Dermis microvascular lymphatic vessel endothelial cell (primary cell): ENCODE data around the gene RPL21. TPM values are rescaled to one million over a fixed set of nuclear protein-coding genes. Genes with fewer than 3 reads are reported as not detected.
A peak's percentile ranks its signal among the peaks of the same experiment; 100 is the strongest.

ENCODE experiments used
- DNase-seq, 2 donors: peaks; one replicate each; pipeline versions ENCODE4 v3.0.0 to v3.0.0-alpha.2; 2010; ENCODE audit warnings: low read depth in 2 of 2
- total RNA-seq: library from RNA; depleted of rRNA; stranded (reverse); fragments of >200 nt; gene quantifications from 2 replicates; pipeline ENCODE4 v1.2.1, GENCODE V29; 2014

RPL21 gene
- total RNA-seq, 1 donor from 2014 or later: 718 TPM

DNA sequence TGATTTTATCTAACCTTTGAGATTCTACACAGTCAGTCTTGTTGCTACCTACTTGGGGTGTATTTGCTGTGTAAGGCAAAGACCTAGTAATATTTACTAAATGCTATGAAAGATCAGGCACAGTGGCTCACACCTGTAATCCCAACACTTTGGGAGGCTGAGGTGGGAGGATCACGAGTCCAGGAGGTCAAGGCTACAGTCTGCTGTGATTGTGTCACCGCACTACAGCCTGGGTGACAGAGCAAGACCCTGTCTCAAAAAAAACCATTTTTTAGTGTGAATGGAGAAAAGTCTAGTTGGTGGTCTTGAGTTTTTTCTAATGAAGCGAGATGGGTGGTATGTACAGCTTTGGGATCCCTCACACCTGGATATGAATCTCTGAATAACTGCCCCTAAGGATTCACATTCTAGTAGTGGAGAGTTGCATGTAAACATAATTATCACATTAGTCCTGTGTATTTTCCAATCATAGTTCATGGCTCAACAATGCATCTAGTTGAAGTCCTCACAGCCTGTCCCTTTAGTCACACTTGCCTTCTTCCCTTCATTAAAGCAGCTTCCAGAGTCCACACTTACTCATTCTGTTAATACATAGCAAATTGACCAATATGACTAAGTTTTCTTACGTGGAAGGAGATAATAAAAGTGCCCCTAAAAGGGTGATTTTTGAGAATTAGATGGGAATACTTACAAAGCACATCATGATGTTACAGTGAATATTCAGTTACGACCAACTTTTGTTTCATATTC lies 7.5 kb downstream of the RPL21 start:
- no peak for DNase-seq

DNA sequence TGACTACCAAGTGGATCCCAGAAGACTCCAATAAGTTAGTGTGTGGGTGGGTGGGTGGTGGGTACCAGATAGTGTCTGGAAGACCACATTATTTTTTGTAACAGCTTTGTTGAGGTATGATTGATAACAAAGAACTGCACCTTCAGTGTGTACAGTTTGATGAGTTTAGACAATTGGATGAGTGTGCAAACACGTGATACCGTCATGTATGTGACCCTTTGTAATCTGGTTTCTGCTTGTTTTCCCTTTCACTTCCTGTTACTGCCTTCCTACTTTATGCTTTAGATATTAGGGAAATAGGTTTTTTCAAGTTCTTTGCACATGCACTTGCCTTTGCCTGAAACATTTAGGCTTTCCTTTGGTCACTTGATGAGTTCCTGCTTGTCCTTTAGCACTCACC lies 8.5 kb downstream of the RPL21 start:
- DNase-seq: peak in 1 of 2 donors; percentile 62

GRCh38 chr13:27261396-27261795 lies 10.0 kb downstream of the RPL21 start:
- DNase-seq: no peak

- DNase-seq: no peak
Observed at GRCh38 chr13:27263438-27263837, 12.1 kb downstream of the RPL21 start.

GRCh38 chr13:27264181-27264580 lies 12.8 kb downstream of the RPL21 start:
- no peak for DNase-seq

DNA sequence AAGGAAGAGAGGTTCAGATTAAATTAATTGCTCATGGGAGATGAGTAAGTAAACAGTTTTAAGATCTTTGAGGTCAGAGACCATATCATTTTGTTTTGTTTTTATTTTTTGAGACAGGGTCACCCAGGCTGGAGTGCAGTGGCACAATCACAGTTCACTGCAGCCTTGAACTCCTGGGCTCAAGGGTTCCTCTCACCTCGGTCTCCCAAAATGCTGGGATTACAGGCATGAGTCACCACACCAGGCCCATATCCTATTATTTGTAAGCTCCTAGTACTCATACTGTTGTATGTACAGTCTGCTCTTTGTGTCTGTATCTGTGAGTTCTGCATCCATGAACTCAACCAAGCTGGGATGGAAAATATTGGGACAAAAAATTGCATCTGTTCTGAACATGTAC lies 13.3 kb downstream of the RPL21 start:
- DNase-seq: no peak

DNA sequence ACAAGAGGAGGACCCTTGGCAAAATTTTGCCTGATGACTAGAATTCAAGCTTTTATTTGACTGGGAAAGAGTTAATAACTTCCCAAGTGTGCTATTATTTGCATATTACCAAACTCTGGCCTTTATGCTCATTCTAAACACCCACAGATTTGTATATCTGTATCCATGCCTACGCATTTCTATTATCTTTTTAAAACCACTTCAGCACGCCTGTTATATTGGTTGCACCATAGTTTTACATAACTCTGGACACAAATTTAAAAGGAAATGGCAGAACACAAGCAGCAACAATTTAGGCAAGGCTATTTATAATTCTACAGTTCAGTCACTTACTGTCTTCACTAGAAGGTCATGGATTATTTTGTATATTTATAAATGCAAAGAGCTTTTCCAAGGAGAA lies 15.6 kb downstream of the RPL21 start:
- DNase-seq: no peak

DNA sequence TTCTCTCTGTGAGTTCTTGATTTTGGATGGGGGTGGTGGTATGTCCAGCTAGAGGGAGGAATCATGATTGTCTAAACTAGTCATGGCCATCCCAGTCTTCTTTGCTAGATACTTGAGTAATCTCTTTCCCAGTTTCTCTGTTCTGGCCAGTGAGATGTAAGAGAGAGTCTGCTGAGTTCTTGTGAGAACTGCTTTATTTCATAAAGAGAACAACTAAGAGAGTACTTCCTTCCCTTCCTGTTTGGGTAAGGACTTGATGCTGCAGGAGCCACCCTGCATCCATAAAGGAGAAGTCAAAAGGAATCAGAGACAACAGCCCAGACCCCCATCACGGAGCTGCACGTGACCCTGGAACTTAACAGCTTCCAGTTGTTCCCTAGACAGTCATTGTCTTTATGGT lies 16.2 kb downstream of the RPL21 start:
- DNase-seq: no peak

DNA sequence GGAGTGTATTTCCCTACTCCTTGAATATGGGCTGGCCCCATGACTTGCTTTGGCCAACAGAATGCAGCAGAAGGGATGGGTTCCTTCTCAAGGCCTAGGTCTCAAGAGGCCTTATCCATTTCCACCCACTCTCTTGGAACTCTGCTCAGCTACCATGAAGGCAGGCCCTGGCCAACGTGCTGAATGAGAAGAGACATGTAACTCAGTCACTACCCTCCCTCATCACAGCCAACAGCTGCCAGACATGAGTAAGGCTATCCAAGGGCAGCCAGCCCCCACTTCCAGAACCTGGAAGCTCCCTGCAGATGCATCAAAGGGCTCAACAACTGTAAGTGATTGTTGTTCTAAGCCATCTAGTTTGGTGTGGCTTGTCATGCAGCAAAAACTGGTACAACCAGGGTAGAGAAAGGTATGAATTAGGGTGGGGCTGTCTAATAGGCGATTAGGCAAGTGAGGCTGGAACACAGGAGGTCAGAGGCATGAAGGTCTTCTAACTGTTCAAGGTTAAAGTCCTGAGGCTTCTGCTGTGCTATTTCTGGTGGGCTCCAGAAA lies 17.8 kb downstream of the RPL21 start:
- DNase-seq: no peak

DNA sequence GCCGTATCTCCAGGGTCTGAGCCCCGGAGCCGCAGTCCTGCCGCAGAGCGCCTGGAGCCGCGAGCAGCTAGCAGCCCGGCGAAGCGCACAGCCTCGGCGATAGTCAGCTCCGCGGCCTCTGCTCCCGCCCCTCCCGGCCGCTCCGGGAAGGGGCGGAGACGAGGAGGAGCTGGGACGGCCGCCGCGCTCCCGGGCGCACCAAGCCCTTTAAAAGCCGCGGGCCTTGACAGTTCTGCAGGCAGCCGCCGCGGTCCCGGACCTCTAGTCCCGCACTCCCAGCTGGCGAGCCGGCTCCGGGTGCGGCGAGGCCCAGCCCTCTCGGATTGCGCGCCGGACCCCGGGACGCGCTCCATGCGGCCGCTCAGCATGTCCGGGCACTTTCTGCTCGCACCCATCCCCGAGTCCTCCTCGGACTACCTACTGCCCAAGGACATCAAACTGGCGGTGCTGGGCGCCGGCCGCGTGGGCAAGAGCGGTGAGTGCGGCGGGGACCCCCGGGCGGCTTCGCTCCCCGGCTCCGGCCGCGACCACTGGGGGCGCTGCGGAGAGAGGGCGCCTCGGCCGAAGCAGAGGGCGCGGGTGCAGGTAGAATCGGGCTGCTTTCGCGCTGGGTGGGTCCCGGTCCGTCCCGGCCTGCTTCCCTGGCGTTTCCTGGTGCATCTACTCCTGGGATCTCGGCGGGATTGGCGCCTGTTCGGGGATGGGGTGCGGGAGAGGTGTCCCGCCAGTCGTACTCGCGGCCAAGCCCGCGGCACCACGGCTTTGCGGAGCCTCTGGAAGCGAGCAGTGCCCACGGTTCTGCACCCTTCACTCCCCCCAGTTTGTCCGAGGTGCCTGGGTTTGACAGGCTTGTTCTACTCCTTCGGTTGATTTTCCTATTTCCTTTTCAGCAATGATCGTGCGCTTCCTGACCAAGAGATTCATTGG lies 19.5 kb downstream of the RPL21 start, which contains the start of gene RASL11A:
Gene RASL11A, plus strand, starts transcription at position 237 of the 927 bp plus-strand sequence. Its CDS starts 115 bp downstream, at position 352.
- peak; percentile 47 to 89 for DNase-seq

DNA sequence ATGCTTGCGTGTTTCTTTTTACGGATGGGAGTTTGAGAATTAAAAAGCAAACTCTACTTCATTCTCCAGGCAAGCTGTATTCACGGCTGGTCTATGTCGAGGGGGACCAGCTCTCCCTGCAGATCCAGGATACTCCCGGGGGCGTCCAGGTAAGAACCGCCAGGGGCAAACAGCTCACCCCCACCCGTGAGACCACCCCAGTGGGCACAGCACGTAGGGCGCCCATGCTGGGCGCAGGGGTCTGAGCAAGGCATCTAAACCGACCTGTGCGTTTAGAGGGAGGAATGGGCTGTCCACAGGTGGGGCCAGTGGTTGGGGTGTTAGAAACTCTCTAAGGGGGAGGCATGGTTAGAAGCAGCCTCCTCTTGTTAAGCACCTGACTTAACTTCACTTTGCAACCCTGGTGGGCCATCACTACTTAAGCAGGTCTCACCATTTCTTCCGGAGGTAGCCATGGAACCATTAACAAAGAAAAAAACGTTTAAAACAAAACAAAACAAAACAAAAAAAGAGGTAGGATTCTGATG lies 20.3 kb downstream of the RPL21 start:
- no peak for DNase-seq

DNA sequence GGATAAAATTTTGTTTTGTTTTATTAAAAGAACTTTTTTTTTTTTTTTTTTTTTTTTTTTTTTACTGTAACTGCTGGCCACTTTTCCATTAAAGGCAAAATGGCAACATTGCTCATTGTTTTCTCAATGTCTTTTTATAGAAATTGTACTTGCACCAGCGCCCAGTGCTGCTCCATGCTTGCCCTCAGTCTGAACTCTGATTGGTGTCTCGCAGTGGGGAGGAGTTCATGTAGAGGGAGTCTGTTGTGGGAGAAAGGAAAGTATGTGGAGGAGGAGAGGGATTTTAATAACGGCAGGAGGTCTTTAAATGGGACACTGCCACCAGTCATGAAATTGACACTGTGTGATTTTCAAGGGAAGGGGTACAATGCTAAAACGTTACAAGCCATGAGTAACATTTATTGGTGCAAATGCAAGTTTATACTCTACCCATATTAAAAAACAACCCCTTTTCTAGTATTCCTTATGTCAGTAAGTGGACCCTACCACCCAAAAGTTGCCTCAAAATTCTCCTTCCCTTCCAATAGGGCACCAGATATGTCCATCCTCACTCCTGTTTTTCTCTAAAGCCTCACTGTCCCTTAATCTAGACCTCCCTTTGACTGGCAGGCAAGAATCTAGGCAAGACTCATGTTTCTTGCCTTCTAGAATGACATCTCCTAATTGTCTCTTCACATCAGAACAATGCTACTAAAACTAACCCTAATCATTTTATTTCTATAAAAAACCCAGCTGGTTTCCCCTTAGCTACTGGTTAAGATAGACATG lies 22.5 kb downstream of the RPL21 start:
- no peak for DNase-seq

GRCh38 chr13:27274631-27275030 lies 23.3 kb downstream of the RPL21 start:
- no peak for DNase-seq

DNA sequence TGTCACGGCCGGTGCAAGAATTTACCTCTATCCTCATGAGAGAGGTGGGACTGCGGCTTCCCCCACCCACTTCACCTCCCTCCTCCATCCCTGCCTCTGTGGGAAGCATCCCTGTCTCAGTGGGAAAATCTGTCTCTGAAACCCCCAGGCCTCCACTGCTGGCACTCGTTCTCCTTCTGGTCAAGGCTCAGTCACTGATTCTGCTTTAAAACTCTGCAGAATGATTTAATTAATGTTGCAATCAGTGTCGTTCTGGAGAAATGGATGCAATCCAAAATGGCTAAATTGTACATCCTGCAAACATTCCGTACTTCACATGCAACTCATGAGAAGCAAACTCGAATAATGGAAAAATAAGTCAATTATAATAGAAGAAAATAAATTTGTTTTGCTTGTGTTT lies 24.8 kb downstream of the RPL21 start:
- no peak for DNase-seq

DNA sequence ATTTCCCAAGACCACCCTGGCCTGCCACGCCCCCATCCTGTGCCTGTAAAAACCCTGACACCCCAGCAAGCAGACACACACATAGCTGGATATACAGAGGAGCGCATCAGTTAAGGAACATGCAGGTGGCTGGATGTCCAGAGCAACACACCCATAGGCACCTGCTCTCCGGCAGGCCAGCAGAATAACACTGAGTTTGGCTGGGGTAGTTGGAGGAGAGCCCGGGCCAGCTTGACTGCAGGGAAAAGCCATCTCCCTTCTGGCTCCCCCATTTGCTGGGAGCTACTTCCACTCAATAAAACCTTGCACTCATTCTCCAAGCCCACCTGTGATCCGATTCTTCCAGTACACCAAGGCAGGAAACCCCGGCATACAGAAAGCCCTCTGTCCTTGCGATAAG lies 28.1 kb downstream of the RPL21 start:
- DNase-seq: no peak

- DNase-seq: no peak
Observed at GRCh38 chr13:27280009-27280656, 28.8 kb downstream of the RPL21 start.

DNA sequence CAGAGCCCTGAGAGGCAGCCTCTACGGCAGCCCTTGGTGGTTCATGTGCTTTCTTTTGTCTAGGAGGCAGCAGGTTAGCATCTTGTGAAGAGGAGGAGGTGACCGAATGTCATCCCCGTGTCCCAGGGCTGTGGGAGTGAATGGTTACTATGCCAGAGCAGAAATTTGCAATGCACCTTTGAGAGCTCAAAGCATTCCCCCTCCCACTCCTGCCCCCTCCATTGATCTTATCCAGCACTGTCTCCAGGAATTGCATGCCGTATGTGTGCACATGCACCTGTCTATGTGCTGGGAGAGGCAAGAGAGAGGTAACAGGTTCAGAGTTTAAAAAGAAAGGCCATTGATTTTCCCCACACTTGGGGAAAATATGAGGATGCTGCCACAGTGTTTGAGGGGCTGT lies 29.5 kb downstream of the RPL21 start:
- DNase-seq: no peak

GRCh38 chr13:27281420-27281819 lies 30.1 kb downstream of the RPL21 start:
- DNase-seq: peak in 1 of 2 donors; percentile 11

- DNase-seq: peak in 1 of 2 donors; percentile 33
Observed at GRCh38 chr13:27283906-27284493, 32.6 kb downstream of the RPL21 start.

GRCh38 chr13:27288392-27288791 lies 37.0 kb downstream of the RPL21 start:
- DNase-seq: no peak
